Duodenal mucosa (tissue), 2 donors: ENCODE data around the gene SPARCL1.
A peak's percentile ranks its signal among the peaks of the same experiment; 100 is the strongest.

ENCODE experiments used
- H3K27ac ChIP-seq: one replicate; pipeline ENCODE4 v1.7.0; 2013; ENCODE audit warnings: low read depth, low read length
- H3K27me3 ChIP-seq, 2 donors: one replicate each; pipeline ENCODE4 v1.7.0; 2013; ENCODE audit warnings: low read length in 2 of 2, control low read depth in 1 of 2; ENCODE audit not compliant: insufficient read depth in 2 of 2, control insufficient read depth in 1 of 2
- H3K36me3 ChIP-seq, 2 donors: one replicate each; pipeline ENCODE4 v1.7.0; 2013; ENCODE audit warnings: low read length in 2 of 2, control low read depth in 1 of 2; ENCODE audit not compliant: insufficient read depth in 2 of 2, control insufficient read depth in 1 of 2
- H3K4me1 ChIP-seq, 2 donors: one replicate each; pipeline ENCODE4 v1.7.0; 2013; ENCODE audit warnings: low read length in 2 of 2, control low read depth in 1 of 2; ENCODE audit not compliant: insufficient read depth in 2 of 2, control insufficient read depth in 1 of 2
- H3K4me3 ChIP-seq, 2 donors: one replicate each; pipeline ENCODE4 v1.7.0; 2013; ENCODE audit warnings: low read length in 2 of 2, low read depth in 1 of 2
- H3K9ac ChIP-seq, 2 donors: one replicate each; pipeline ENCODE4 v1.7.0; 2013; ENCODE audit warnings: low read length in 2 of 2, low read depth in 1 of 2
- H3K9me3 ChIP-seq, 2 donors: one replicate each; pipeline ENCODE4 v1.7.0; 2013; ENCODE audit warnings: low read length in 2 of 2, control low read depth in 1 of 2; ENCODE audit not compliant: control insufficient read depth in 1 of 2

The SPARCL1 gene

DNA sequence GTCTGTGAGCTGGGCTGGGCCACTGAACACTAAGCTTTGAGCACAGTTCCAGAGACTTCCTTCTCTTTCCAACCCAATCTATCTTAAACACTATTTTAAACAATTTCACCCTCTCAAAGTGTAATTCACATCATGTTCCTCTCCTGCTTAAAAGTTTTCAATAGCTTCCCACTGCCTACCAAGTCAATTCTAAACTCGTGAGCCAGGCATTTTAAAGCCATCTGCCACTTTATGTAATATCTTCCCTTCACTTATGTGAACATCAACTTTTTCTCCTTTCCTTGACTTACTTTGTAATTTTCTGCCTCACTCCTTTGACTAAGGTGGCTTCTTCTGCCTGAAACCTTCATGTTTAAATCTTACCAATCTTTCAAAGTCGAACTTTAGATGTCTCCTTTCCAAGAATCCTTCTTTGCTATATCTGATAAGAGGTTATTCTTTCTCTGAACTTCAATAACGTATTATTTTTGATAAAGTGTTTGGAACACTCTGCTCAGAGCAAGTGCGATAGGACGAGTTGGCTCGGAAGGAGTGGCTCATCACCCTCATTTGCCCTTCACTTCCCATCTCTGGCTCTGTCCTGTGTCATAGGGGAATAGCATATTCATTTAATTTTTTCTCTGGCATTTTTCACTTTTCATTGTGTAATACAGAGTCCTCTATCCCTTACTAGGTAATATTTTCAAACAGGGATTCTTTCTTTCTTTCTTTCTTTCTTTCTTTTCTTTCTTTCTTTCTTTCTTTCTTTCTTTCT is 13.0 kb upstream of the SPARCL1 start:
- Histone ChIP-seq H3K4me3 (no peak overlapping the region), H3K4me1 (no peaks in the 10 kb centered on the region), H3K9me3 (no peaks in the 10 kb centered on the region), H3K27ac (no peak overlapping the region), H3K27me3 (no peaks in the 10 kb centered on the region), H3K9ac (no peak overlapping the region), H3K36me3 (no peaks in the 10 kb centered on the region)

DNA sequence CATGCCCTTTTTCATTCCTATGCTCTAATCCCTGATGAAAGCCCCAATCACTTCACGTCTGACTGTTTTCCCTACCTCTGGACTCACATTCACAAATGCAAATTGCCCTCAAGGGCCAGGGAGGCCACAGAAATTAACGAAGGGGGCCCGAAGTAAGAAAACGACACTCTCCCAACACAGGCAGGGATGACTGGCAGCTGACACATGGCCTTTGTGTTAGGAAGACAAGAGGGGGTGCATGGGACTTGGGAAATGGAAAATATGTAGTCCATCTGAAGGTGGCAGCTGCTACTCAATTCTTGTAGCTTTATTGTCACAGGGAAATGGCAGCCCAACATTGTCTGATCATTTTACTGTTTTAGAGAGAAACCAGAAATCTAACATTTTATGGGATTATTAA is 12.3 kb upstream of the SPARCL1 start:
- Histone ChIP-seq H3K27ac (no peak overlapping the region), H3K4me3 (no peak overlapping the region), H3K36me3 (no peaks in the 10 kb centered on the region), H3K27me3 (no peaks in the 10 kb centered on the region), H3K9ac (no peak overlapping the region), H3K9me3 (no peaks in the 10 kb centered on the region), H3K4me1 (no peaks in the 10 kb centered on the region)

DNA sequence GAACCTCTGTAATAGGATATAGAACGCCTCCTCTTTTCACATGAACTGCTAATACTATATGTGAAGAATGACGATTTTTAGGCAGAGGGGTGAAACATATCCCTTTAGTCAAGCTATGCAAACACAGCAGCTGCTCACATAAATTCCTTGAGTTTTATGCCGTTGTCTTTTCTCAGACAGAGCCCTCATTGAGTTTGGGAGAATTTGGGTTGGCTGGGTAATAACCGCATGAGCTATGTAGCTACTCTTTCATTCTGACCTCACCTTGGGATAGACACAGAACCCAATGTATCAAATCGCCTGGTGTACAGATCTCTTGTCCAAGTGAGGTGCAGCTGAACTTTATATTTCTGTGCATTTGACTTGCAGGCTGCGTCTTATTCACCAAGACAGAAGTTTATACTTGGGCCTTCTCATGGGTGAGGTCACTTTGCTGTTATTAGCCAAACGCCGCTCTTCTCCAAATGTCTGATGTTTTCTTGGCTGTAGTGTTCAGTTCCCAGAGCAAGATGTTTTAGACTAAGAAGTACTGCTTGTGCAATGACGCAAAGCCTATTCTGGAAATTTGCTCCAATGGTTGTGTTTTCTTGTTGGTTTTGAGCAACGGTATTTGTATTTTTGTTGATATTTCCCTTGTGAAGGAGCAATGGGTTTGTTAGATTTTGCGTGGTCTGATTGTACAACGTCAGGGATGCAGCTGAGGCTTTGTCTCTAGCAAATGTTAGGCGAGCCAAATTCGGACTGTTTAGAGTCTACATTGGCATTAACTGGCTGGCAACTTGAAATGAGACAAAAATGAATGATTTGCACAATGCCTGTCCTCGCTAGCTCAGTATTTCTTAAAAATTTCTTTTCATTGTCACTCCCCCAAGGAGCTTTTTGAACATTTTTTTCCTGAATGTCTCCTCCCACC is 11.2 kb upstream of the SPARCL1 start:
- no peak overlapping the region for H3K27ac ChIP-seq
- no peak overlapping the region for H3K9ac ChIP-seq
- H3K4me1 ChIP-seq = no peaks in the 10 kb centered on the region
- no peaks in the 10 kb centered on the region for H3K27me3 ChIP-seq
- no peaks in the 10 kb centered on the region for H3K9me3 ChIP-seq
- H3K4me3 ChIP-seq = no peak overlapping the region
- no peaks in the 10 kb centered on the region for H3K36me3 ChIP-seq

DNA sequence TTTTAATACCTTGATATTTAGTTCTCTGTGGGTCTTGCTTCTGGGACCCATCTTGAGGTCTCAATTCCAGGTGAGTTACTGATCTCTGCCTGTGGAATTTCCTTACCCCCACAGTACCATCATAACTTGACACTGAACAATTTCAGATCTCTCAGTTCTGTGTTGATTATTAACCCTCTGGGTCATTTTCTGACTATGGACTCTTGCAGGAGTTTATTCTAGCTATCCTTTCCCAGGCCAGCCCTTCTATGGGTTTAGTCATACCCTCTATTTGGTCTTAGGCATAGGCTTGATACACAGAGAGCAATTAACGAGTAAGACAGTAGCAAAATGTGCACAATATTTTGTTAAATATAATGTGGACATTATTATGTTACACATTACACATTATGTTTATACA is 3.7 kb upstream of the SPARCL1 start:
- H3K27ac ChIP-seq = no peak overlapping the region
- H3K4me1 ChIP-seq = no peaks in the 10 kb centered on the region
- H3K9me3 ChIP-seq = no peaks in the 10 kb centered on the region
- no peaks in the 10 kb centered on the region for H3K36me3 ChIP-seq
- H3K27me3 ChIP-seq = no peaks in the 10 kb centered on the region
- H3K4me3 ChIP-seq = no peak overlapping the region
- no peak overlapping the region for H3K9ac ChIP-seq

DNA sequence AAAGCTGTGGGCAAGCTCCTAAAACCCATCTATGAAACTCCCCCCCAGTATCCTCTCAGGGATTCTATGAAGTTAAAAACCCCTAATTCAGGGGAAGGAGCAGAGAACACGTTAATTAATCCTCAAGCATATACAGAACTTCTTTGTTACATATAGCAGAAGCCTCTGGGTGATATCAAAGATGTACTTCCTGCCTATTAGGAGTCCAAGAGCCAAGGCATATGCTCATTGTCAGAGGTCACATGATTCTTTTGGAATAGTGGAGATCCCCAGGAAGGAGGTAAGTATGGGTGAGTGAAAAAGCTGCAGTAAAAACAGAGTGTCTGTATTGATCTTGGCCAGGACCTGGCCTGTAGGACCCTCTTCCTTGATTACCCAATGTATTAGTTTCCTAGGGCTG is 2.9 kb upstream of the SPARCL1 start:
- H3K36me3 ChIP-seq = no peaks in the 10 kb centered on the region
- no peaks in the 10 kb centered on the region for H3K9me3 ChIP-seq
- H3K4me3 ChIP-seq = no peak overlapping the region
- no peaks in the 10 kb centered on the region for H3K4me1 ChIP-seq
- H3K27ac ChIP-seq = no peak overlapping the region
- no peak overlapping the region for H3K9ac ChIP-seq
- no peaks in the 10 kb centered on the region for H3K27me3 ChIP-seq

DNA sequence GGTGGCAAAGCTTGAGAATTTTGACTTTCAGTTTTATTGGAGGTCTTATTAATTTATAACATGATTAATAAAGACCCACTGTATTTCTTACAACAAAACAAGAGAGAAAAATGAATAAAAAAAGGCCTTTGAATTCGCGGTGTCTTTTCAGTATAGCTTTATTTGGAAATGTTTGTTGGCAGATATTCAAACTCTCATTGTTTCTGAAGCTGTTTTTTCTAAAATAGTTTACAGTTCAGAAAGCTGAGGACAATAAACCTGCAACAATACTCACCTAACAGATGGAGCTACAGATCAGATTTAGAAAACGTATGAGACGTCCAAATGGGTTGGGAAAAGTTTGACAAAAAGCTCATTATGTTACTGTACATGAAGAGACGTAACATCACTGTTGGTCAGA is 2.4 kb upstream of the SPARCL1 start:
- H3K27me3 ChIP-seq = no peaks in the 10 kb centered on the region
- no peaks in the 10 kb centered on the region for H3K36me3 ChIP-seq
- no peak overlapping the region for H3K4me3 ChIP-seq
- no peak overlapping the region for H3K9ac ChIP-seq
- no peak overlapping the region for H3K27ac ChIP-seq
- no peaks in the 10 kb centered on the region for H3K4me1 ChIP-seq
- H3K9me3 ChIP-seq = no peaks in the 10 kb centered on the region

DNA sequence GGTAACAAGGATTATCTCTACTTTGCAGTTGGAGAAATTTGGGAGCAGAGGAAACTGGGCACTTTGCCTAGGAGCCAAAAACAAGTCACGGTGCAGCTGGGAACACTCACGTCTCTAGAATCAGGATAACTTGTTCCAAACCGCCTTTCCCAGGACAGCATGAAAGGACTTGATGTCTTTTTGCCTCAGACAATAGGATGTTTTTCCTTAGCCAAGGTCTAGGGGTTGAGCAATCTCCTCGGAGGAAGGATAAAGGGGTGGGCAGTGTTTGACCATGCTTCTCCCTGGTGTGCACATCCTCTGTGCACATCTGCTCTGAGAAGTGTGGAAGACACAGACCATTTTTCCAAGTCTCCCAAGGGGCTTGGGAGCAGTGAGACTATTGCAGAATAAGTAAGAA is 1.7 kb upstream of the SPARCL1 start:
- no peaks in the 10 kb centered on the region for H3K36me3 ChIP-seq
- no peak overlapping the region for H3K9ac ChIP-seq
- no peaks in the 10 kb centered on the region for H3K27me3 ChIP-seq
- H3K27ac ChIP-seq = no peak overlapping the region
- no peaks in the 10 kb centered on the region for H3K9me3 ChIP-seq
- H3K4me3 ChIP-seq = no peak overlapping the region
- no peaks in the 10 kb centered on the region for H3K4me1 ChIP-seq

DNA sequence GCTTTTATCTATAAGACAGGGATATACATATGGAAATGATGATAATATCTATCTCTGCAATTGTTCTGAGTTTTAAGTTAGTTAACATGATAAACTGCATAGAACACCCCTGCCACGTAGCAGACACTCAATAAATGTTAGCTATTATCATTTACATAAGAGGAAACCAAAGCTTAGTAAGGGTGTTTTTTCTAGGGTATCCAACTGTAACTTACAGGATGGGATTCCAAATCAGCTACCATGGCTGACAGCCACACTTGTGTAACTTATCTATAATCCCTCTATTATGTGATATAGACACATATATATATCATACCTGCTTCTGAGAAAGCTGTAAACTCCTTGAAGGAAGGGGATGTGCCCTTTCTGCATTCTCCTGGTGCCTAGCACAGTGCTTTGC is 1.1 kb upstream of the SPARCL1 start:
- Histone ChIP-seq H3K4me3 (no peak overlapping the region), H3K36me3 (no peaks in the 10 kb centered on the region), H3K9me3 (no peaks in the 10 kb centered on the region), H3K27me3 (no peaks in the 10 kb centered on the region), H3K9ac (no peak overlapping the region), H3K4me1 (no peaks in the 10 kb centered on the region), H3K27ac (peak overlapping the region; percentile 28)

DNA sequence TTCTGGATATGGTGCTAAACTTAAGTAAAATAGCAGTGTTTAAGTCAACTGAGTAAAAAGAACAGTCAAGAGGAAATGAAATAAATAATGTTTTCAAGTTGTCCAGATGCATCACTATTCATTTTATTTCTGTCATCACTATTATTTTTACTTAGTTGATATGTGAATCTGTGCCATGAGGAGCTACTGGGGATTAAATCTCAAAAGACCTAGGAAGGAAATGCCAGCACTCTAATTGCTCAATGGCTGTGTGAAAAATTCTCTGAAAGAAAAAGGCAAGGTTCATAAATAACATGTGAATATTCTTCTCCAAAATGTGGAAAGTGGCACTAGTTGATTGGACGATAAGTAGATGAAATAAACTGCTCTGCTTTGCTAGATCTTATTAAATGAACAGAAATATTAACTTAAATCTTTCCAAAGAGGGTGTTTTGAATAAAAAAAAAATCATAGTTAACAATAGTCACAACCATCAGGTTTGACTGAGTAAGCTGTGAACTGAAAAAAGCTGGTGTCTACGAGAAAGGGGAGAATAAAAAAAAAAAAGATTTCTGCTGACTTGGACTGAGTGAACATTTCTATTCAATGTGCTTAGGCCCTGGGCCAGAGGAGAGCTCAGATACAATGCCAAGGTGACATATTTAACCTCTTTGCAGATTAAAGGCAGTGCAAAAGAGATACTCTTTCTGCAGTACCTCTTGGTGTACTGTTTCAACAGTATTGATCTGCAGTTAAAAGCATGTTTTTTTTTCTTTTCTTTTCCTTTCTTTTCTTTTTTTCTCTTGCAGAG is 1.6 kb downstream of the SPARCL1 start:
- Histone ChIP-seq H3K27ac (peak overlapping the region; percentile 46), H3K9me3 (peaks cover 7 to 8% of the 10 kb centered on the region in 2 donors), H3K27me3 (no peaks in the 10 kb centered on the region), H3K4me3 (peak overlapping the region; percentile 4 to 18), H3K4me1 (no peaks in the 10 kb centered on the region), H3K36me3 (no peaks in the 10 kb centered on the region), H3K9ac (peak overlapping the region in 1 of 2 donors; percentile 38)
